DND-41 (cell line): ENCODE measurements around the gene PLA2G2F.

ENCODE experiments used
- EZH2 ChIP-seq: IDR thresholded peaks from 3 replicates; pipeline ENCODE4 v1.6.1; 2012; ENCODE audit warnings: borderline replicate concordance, low read depth, mild to moderate bottlenecking, moderate library complexity, low read length, inconsistent platforms; ENCODE audit not compliant: severe bottlenecking
- TF ChIP-seq, protein P1 (sequence below): IDR thresholded peaks from 2 replicates; pipeline ENCODE4 v1.5.1; 2012; ENCODE audit warnings: borderline replicate concordance, low read length, moderate library complexity, mild to moderate bottlenecking; ENCODE audit not compliant: poor library complexity, severe bottlenecking; ENCODE audit errors: extremely low read depth

GRCh38 chr1:20151906-20152598 is 12.9 kb downstream of the PLA2G2F start:
- TF ChIP-seq, protein P1, sequence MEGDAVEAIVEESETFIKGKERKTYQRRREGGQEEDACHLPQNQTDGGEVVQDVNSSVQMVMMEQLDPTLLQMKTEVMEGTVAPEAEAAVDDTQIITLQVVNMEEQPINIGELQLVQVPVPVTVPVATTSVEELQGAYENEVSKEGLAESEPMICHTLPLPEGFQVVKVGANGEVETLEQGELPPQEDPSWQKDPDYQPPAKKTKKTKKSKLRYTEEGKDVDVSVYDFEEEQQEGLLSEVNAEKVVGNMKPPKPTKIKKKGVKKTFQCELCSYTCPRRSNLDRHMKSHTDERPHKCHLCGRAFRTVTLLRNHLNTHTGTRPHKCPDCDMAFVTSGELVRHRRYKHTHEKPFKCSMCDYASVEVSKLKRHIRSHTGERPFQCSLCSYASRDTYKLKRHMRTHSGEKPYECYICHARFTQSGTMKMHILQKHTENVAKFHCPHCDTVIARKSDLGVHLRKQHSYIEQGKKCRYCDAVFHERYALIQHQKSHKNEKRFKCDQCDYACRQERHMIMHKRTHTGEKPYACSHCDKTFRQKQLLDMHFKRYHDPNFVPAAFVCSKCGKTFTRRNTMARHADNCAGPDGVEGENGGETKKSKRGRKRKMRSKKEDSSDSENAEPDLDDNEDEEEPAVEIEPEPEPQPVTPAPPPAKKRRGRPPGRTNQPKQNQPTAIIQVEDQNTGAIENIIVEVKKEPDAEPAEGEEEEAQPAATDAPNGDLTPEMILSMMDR, result peak; percentile 94
- no peak for TF ChIP-seq EZH2
